Heart left ventricle (tissue), 16 donors: ENCODE data around the gene CHST1. TPM values are rescaled to one million over a fixed set of nuclear protein-coding genes. Genes with fewer than 3 reads are reported as not detected.

Source experiments
- ATAC-seq, 4 donors: fragments of 200-7000 bp; cut with Tn5 transposase; one replicate each; pipeline ENCODE4 v1.9.1; 2020 to 2022; ENCODE audit warnings: moderate library complexity in 4 of 4, mild to moderate bottlenecking in 3 of 4, moderate number of reproducible peaks in 1 of 4
- DNase-seq, 5 donors: peaks; one replicate each; pipeline ENCODE4 v3.0.0-alpha.2; 2020
- H3K27ac ChIP-seq, 12 donors: fragments of 200-600 bp; sonication (generic) in 4 of 12; one replicate each; pipeline versions ENCODE4 v1.5.0 to v1.8.0; 2016 to 2022; ENCODE audit warnings: mild to moderate bottlenecking in 2 of 12
- H3K27me3 ChIP-seq, 9 donors: fragments of 200-600 bp; sonication (generic) in 2 of 9; one replicate each; pipeline versions ENCODE4 v1.5.1 to v1.8.0; 2016 to 2022; ENCODE audit warnings: mild to moderate bottlenecking in 3 of 9
- H3K36me3 ChIP-seq, 9 donors: fragments of 200-600 bp; sonication (generic) in 2 of 9; one replicate each; pipeline versions ENCODE4 v1.5.0 to v1.8.0; 2018 to 2022; ENCODE audit warnings: mild to moderate bottlenecking in 2 of 9
- H3K4me1 ChIP-seq, 12 donors: fragments of 200-600 bp; sonication (generic) in 4 of 12; one replicate each; pipeline versions ENCODE4 v1.5.0 to v1.8.0; 2016 to 2022; ENCODE audit warnings: mild to moderate bottlenecking in 3 of 12
- H3K4me3 ChIP-seq, 12 donors: fragments of 200-600 bp; sonication (generic) in 4 of 12; one replicate each; pipeline versions ENCODE4 v1.5.0 to v1.8.0; 2017 to 2022; ENCODE audit warnings: mild to moderate bottlenecking in 9 of 12, moderate library complexity in 4 of 12
- H3K9me3 ChIP-seq, 12 donors: fragments of 200-600 bp; sonication (generic) in 4 of 12; one replicate each; pipeline versions ENCODE4 v1.5.0 to v1.8.0; 2016 to 2022; ENCODE audit warnings: mild to moderate bottlenecking in 1 of 12
- CTCF ChIP-seq, 12 donors: fragments of 200-600 bp; sonication (generic) in 4 of 12; IDR thresholded peaks; one replicate each; pipeline versions ENCODE4 v1.5.0 to v1.8.0; 2018 to 2022; ENCODE audit warnings: antibody characterized with exemption in 12 of 12, mild to moderate bottlenecking in 5 of 12
- POLR2A ChIP-seq, 2 donors: fragments of 450-650 bp; IDR thresholded peaks; one replicate each; pipeline ENCODE4 v1.6.1; 2017; ENCODE audit warnings: antibody characterized with exemption in 2 of 2, mild to moderate bottlenecking in 2 of 2, moderate library complexity in 2 of 2
- WGBS, 4 donors: extraction: QIAGEN DNeasy Blood & Tissue Kit in 2 of 4; methylation state at CpG; one replicate each; pipeline versions ENCODE4 v1.1.5 to v1.1.7; 2013 to 2018; 5-methylcytosine and 5-hydroxymethylcytosine counted together
- intact Hi-C, 10 donors: fragments of 100-400 bp; cut with DNase I; formaldehyde crosslinking; loops; one replicate each; pipeline versions ENCODE4 v1.11.1 to v1.14.2; 2022
- polyA plus RNA-seq, 2 donors: library from polyadenylated mRNA; stranded (reverse); fragments of 200-250 nt; gene quantifications; one replicate each; pipeline ENCODE4 v1.2.3, GENCODE V29; 2013
- total RNA-seq, 9 donors: library from RNA; depleted of rRNA in 2 of 9; stranded (reverse); fragments of >200 nt in 2 of 9; fragmentation: NEBNext Ultra II Directional in 3 of 9; extraction: Animal tissue kit (Norgen Biotek cat#: 25700) in 3 of 9; gene quantifications; one replicate each; pipeline versions ENCODE4 v1.1.0 to v1.2.4, GENCODE V29; 2016 to 2023
- donor health status: ischemic (EF 13 %, LVEDD 7.1; RV severe dilation, severe dysfunction).
- donor health status: healthy with polysubstance abuse.
- donor health status: DM: no; HTN: yes; CAD: no.
- donor health status: DM: no; HTN: no; CAD: no.
- donor health status: ischemic (EF 25% LVEDD 6.9; RV normal size, moderate dysfunction).
- donor health status: ischemic (EF 25% LVEDD 5.7; RV mildly dilated, moderate dysfunction).
- donor health status: healthy.
- donor health status: DM: yes; HTN: yes; CAD: no.
- donor health status: ischemic (EF 35%, LVEDD 5.7; RV mildly dilated, moderate dysfunction).
- donor health status: nonischemic (EF 11% LVEDD 7.7; RV severe dilation, severe dysfunction).
- donor health status: DM: yes; HTN: yes; CAD: no.
- donor health status: PGD.
- donor health status: ischemic (EF 29% LVEDD 5.4; RV normal size, mild dysfunction).
- donor health status: nonischemic (EF 23%, LVEDD 6.1; RV moderate dilation, normal function).

Gene CHST1
- total and polyA plus RNA-seq, 11 donors: 0.59 to 6.5 (median 1.8) TPM

GRCh38 chr11:45666648-45667642 lies 1.5 kb upstream of the CHST1 start:
- no peak for TF ChIP-seq POLR2A (IDR thresholded peaks at IDR 0.05)
- TF ChIP-seq CTCF (IDR thresholded peaks at IDR 0.05): no peak
- Histone ChIP-seq H3K4me1 (peaks cover 0 to 35% (median 15%) of the 10 kb centered on the region in 12 donors), H3K36me3 (no peaks in the 10 kb centered on the region), H3K4me3 (no peak overlapping the region), H3K27me3 (peaks cover 0 to 57% (median 0%) of the 10 kb centered on the region in 9 donors), H3K9me3 (no peaks in the 10 kb centered on the region), H3K27ac (no peak overlapping the region)
- intact Hi-C loops: loop anchor here in 5 of 10 donors (5.0 to 10.0 kb wide), 4 partner anchors 78 to 262 kb away; no protein-coding TSS in a partner anchor
- ATAC-seq (no peak), DNase-seq (no peak)
- 80 to 89% (median 82%) methylated on average over 9 to 12 of the region's 12 CpGs for WGBS, 4 donors

- 42 to 71% (median 47%) methylated on average over 6 to 10 of the region's 10 CpGs for WGBS, 4 donors
- Histone ChIP-seq H3K4me3 (peak overlapping the region; percentile 62 to 89 (median 78)), H3K4me1 (peaks cover 0 to 35% (median 18%) of the 10 kb centered on the region in 12 donors), H3K27ac (peak overlapping the region in 5 of 12 donors; percentile 13 to 64 (median 34)), H3K9me3 (no peaks in the 10 kb centered on the region), H3K27me3 (peaks cover 0 to 66% (median 5%) of the 10 kb centered on the region in 9 donors), H3K36me3 (no peaks in the 10 kb centered on the region)
- DNase-seq (peak in 1 of 5 donors; percentile 48), ATAC-seq (peak in 3 of 4 donors; percentile 5 to 26 (median 23))
- no peak for TF ChIP-seq CTCF (IDR thresholded peaks at IDR 0.05)
- TF ChIP-seq POLR2A (IDR thresholded peaks at IDR 0.05): no peak
- intact Hi-C loops: loop anchor here in 6 of 10 donors (2.0 to 10.0 kb wide), 5 partner anchors 79 to 261 kb away; no protein-coding TSS in a partner anchor
Observed at GRCh38 chr11:45665933-45666647, 668 bp upstream of the CHST1 start.

- intact Hi-C loops: loop anchor here in 7 of 10 donors (2.0 to 10.0 kb wide), 5 partner anchors 80 to 260 kb away; no protein-coding TSS in a partner anchor
- ATAC-seq (peak in 2 of 4 donors; percentile 4 to 16), DNase-seq (no peak)
- Histone ChIP-seq H3K9me3 (no peaks in the 10 kb centered on the region), H3K4me1 (peaks cover 0 to 38% (median 20%) of the 10 kb centered on the region in 12 donors), H3K36me3 (no peaks in the 10 kb centered on the region), H3K4me3 (peak overlapping the region; percentile 62 to 89 (median 78)), H3K27me3 (peaks cover 0 to 69% (median 5%) of the 10 kb centered on the region in 9 donors), H3K27ac (peak overlapping the region in 9 of 12 donors; percentile 27 to 69 (median 39))
- 0 to 3% (median 1%) methylated on average over 11 to 76 of the region's 76 CpGs for WGBS, 4 donors
- TF ChIP-seq CTCF (IDR thresholded peaks at IDR 0.05) (no peak), POLR2A (IDR thresholded peaks at IDR 0.05) (no peak)
Observed at GRCh38 chr11:45664376-45665205, 831 bp downstream of the CHST1 start.
